H1 (cell line): ENCODE results near the gene TRNAU1AP.

Experiments
- JUN ChIP-seq: IDR thresholded peaks from 2 replicates; pipeline ENCODE4 v1.6.1; 2011; ENCODE audit warnings: low read depth, mild to moderate bottlenecking, improper control_type of control experiment, low read length
- TF ChIP-seq, protein P1 (sequence below), 3 experiments: IDR thresholded peaks; 1 replicate in 2 of 3; 2 replicates in 1 of 3; pipeline versions ENCODE4 v1.5.1 to v1.6.1; 2011; ENCODE audit warnings: low read length in 3 of 3, mild to moderate bottlenecking in 3 of 3, inconsistent platforms in 2 of 3, low read depth in 1 of 3, moderate library complexity in 1 of 3; ENCODE audit not compliant: insufficient read depth in 1 of 3; ENCODE audit errors: control extremely low read depth in 1 of 3

DNA sequence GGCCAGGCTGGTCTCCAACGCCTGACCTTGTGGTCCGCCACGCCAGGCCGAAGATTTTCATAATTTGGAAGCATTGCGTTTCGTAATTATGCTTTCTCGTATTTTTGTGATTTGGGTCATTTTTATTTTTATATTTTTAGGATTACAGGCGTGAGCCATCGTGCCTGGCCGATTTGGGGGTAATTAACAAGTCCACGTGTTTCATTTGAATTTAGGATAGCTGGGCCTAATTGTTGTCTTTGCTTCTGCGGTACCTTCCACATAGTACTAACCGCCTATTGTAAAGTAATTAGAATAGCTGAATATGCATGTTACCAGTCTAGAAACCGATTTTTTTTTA, 46.0 kb upstream of the TRNAU1AP start:
- no peak for TF ChIP-seq JUN
- TF ChIP-seq, protein P1, sequence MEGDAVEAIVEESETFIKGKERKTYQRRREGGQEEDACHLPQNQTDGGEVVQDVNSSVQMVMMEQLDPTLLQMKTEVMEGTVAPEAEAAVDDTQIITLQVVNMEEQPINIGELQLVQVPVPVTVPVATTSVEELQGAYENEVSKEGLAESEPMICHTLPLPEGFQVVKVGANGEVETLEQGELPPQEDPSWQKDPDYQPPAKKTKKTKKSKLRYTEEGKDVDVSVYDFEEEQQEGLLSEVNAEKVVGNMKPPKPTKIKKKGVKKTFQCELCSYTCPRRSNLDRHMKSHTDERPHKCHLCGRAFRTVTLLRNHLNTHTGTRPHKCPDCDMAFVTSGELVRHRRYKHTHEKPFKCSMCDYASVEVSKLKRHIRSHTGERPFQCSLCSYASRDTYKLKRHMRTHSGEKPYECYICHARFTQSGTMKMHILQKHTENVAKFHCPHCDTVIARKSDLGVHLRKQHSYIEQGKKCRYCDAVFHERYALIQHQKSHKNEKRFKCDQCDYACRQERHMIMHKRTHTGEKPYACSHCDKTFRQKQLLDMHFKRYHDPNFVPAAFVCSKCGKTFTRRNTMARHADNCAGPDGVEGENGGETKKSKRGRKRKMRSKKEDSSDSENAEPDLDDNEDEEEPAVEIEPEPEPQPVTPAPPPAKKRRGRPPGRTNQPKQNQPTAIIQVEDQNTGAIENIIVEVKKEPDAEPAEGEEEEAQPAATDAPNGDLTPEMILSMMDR (IDR thresholded peaks at IDR 0.05; ENCODE audit: control extremely low read depth in 1 of 3, insufficient read depth in 1 of 3, low read depth in 1 of 3, low read length in 3 of 3): no peak
